Liver (tissue), 9 donors: ENCODE results near the gene PRCC. TPM values are rescaled to one million over a fixed set of nuclear protein-coding genes. Genes with fewer than 3 reads are reported as not detected.
A peak's percentile ranks its signal among the peaks of the same experiment; 100 is the strongest.

Experiments
- DNase-seq: peaks from one replicate; pipeline ENCODE4 v3.0.0-alpha.2; 2017; ENCODE audit warnings: low spot score
- H3K27ac ChIP-seq, 2 donors: one replicate each; pipeline ENCODE4 v1.7.0; 2013; ENCODE audit warnings: inconsistent platforms in 2 of 2, low read length in 2 of 2, control low read depth in 1 of 2, low read depth in 1 of 2, mild to moderate bottlenecking in 1 of 2
- H3K27me3 ChIP-seq, 4 donors: one replicate each; pipeline versions ENCODE4 v1.6.1 to v1.7.0; 2013; ENCODE audit warnings: low read length in 3 of 4, inconsistent platforms in 1 of 4, mild to moderate bottlenecking in 1 of 4, moderate library complexity in 1 of 4; ENCODE audit not compliant: control insufficient read depth in 4 of 4, insufficient read depth in 4 of 4
- H3K36me3 ChIP-seq, 4 donors: one replicate each; pipeline versions ENCODE4 v1.6.1 to v1.7.0; 2013; ENCODE audit warnings: low read length in 3 of 4, mild to moderate bottlenecking in 3 of 4, low read depth in 1 of 4, moderate library complexity in 1 of 4; ENCODE audit not compliant: control insufficient read depth in 4 of 4, insufficient read depth in 3 of 4
- H3K4me1 ChIP-seq, 4 donors: one replicate each; pipeline versions ENCODE4 v1.6.1 to v1.7.0; 2013; ENCODE audit warnings: low read length in 3 of 4, mild to moderate bottlenecking in 3 of 4, moderate library complexity in 1 of 4; ENCODE audit not compliant: control insufficient read depth in 4 of 4, insufficient read depth in 4 of 4
- H3K4me3 ChIP-seq, 3 donors: one replicate each; pipeline versions ENCODE4 v1.6.1 to v1.7.0; 2013; ENCODE audit warnings: low read length in 3 of 3, control low read depth in 1 of 3, low read depth in 1 of 3, mild to moderate bottlenecking in 1 of 3
- H3K9ac ChIP-seq, 2 donors: one replicate each; pipeline ENCODE4 v1.7.0; 2013; ENCODE audit warnings: low read length in 2 of 2, mild to moderate bottlenecking in 2 of 2, moderate library complexity in 2 of 2, control low read depth in 1 of 2, low read depth in 1 of 2
- H3K9me3 ChIP-seq, 4 donors: one replicate each; pipeline versions ENCODE4 v1.6.1 to v1.7.0; 2013; ENCODE audit warnings: low read length in 3 of 4; ENCODE audit not compliant: control insufficient read depth in 4 of 4
- ATF3 ChIP-seq: IDR thresholded peaks from 2 replicates; pipeline ENCODE4 v1.6.1; 2016; ENCODE audit warnings: antibody characterized with exemption
- CTCF ChIP-seq: fragments of 150-350 bp; IDR thresholded peaks from 2 replicates; pipeline ENCODE4 v1.5.1; 2017; ENCODE audit warnings: improper control_type of control experiment, low read depth, low read length; ENCODE audit not compliant: missing input control
- EGR1 ChIP-seq, 2 donors: IDR thresholded peaks; 2 replicates each; pipeline ENCODE4 v1.6.1; 2016 to 2018; ENCODE audit warnings: antibody characterized with exemption in 2 of 2, low read depth in 2 of 2
- FOXA1 ChIP-seq: IDR thresholded peaks from 2 replicates; pipeline ENCODE4 v1.6.1; 2016; ENCODE audit warnings: antibody characterized with exemption
- FOXA2 ChIP-seq: IDR thresholded peaks from 2 replicates; pipeline ENCODE4 v1.6.1; 2016; ENCODE audit warnings: antibody characterized with exemption
- GABPA ChIP-seq, 2 donors: IDR thresholded peaks in 1 of 2; conservative IDR thresholded peaks in 1 of 2; 2 replicates each; pipeline ENCODE4 v1.6.1; 2016; ENCODE audit warnings: antibody characterized with exemption in 2 of 2, mild to moderate bottlenecking in 1 of 2, moderate library complexity in 1 of 2
- HNF4A ChIP-seq, 2 donors: conservative IDR thresholded peaks; 2 replicates each; pipeline ENCODE4 v1.6.1; 2016; ENCODE audit warnings: antibody characterized with exemption in 2 of 2, mild to moderate bottlenecking in 2 of 2
- HNF4G ChIP-seq: IDR thresholded peaks from 2 replicates; pipeline ENCODE4 v1.6.1; 2016; ENCODE audit warnings: antibody characterized with exemption
- JUND ChIP-seq, 2 donors: IDR thresholded peaks; 2 replicates each; pipeline ENCODE4 v1.6.1; 2016; ENCODE audit warnings: antibody characterized with exemption in 2 of 2
- MAX ChIP-seq: IDR thresholded peaks from 2 replicates; pipeline ENCODE4 v1.6.1; 2016; ENCODE audit warnings: antibody characterized with exemption
- NR2F2 ChIP-seq: IDR thresholded peaks from 2 replicates; pipeline ENCODE4 v1.6.1; 2016; ENCODE audit warnings: antibody characterized with exemption
- RAD21 ChIP-seq, 2 donors: IDR thresholded peaks; 2 replicates each; pipeline ENCODE4 v1.6.1; 2016; ENCODE audit warnings: antibody characterized with exemption in 2 of 2, mild to moderate bottlenecking in 2 of 2
- REST ChIP-seq: IDR thresholded peaks from 2 replicates; pipeline ENCODE4 v1.6.1; 2016; ENCODE audit warnings: antibody characterized with exemption, mild to moderate bottlenecking
- RXRA ChIP-seq, 2 donors: IDR thresholded peaks; 2 replicates each; pipeline ENCODE4 v1.6.1; 2017 to 2018; ENCODE audit warnings: antibody characterized with exemption in 2 of 2, mild to moderate bottlenecking in 1 of 2
- SP1 ChIP-seq: IDR thresholded peaks from 2 replicates; pipeline ENCODE4 v1.6.1; 2018; ENCODE audit warnings: antibody characterized with exemption, mild to moderate bottlenecking
- TAF1 ChIP-seq: conservative IDR thresholded peaks from 2 replicates; pipeline ENCODE4 v1.6.1; 2016; ENCODE audit warnings: antibody characterized with exemption, mild to moderate bottlenecking
- YY1 ChIP-seq: IDR thresholded peaks from 2 replicates; pipeline ENCODE4 v1.6.1; 2016; ENCODE audit warnings: antibody characterized with exemption, mild to moderate bottlenecking
- ZBTB33 ChIP-seq: IDR thresholded peaks from 2 replicates; pipeline ENCODE4 v1.6.1; 2016; ENCODE audit warnings: antibody characterized with exemption
- WGBS: extraction: QIAGEN DNeasy Blood & Tissue Kit; methylation state at CpG from one replicate; pipeline ENCODE4 v1.1.7; 2013; 5-methylcytosine and 5-hydroxymethylcytosine counted together
- polyA plus RNA-seq, 2 donors: library from polyadenylated mRNA; stranded (reverse) in 1 of 2; unstranded in 1 of 2; fragments of 200-250 nt in 1 of 2; fragments of >200 nt in 1 of 2; fragmentation: Nextera tagmentation in 1 of 2; extraction: Ambion mirVana in 1 of 2; gene quantifications; one replicate each; pipeline versions ENCODE4 v1.2.1 to v1.2.3, GENCODE V29; 2013 to 2015
- total RNA-seq, 2 donors: library from RNA; depleted of rRNA; stranded (reverse); fragments of >200 nt; gene quantifications; one replicate each; pipeline ENCODE4 v1.2.3, GENCODE V29; 2014
- donor health status: healthy.
- donor health status: healthy.
- donor health status: healthy.
- donor health status: healthy.
- donor health status: healthy.

PRCC gene
- total and polyA plus RNA-seq, 4 donors, result 8.8 to 19.3 (median 14.3) TPM

GRCh38 chr1:156728599-156729462 is 38.5 kb upstream of the PRCC start, which contains the start of gene ISG20L2:
TSS of gene ISG20L2 (minus strand) at chr1:156728766. CDS start at chr1:156727652, 1,114 bp downstream.
- Histone ChIP-seq H3K27me3 (no peaks in the 10 kb centered on the region), H3K36me3 (peaks cover 5 to 23% (median 13%) of the 10 kb centered on the region in 4 donors), H3K27ac (peak within 1 kb of the TSS; percentile 89 to 91), H3K9ac (peak within 1 kb of the TSS; percentile 87 to 93), H3K4me3 (peak within 1 kb of the TSS; percentile 84 to 99 (median 99)), H3K4me1 (peaks cover 6 to 37% (median 35%) of the 10 kb centered on the region in 4 donors), H3K9me3 (no peaks in the 10 kb centered on the region)
- TF ChIP-seq ZBTB33, result no peak
- TF ChIP-seq TAF1, result no peak
- peak; percentile 52 for TF ChIP-seq SP1
- TF ChIP-seq JUND (IDR thresholded peaks at IDR 0.05), result no peak
- no peak for TF ChIP-seq HNF4G
- TF ChIP-seq MAX, result peak; percentile 59
- TF ChIP-seq GABPA (IDR thresholded peaks at IDR 0.05 in 1 of 2, conservative IDR thresholded peaks at IDR 0.05 in 1 of 2), result peak; percentile 73 to 89
- no peak for TF ChIP-seq FOXA2
- TF ChIP-seq NR2F2, result peak; percentile 30
- TF ChIP-seq FOXA1, result no peak
- peak in 1 of 2 donors; percentile 29 for TF ChIP-seq HNF4A (conservative IDR thresholded peaks at IDR 0.05)
- TF ChIP-seq RAD21 (IDR thresholded peaks at IDR 0.05), result peak in 1 of 2 donors; percentile 13
- no peak for TF ChIP-seq ATF3
- peak in 1 of 2 donors; percentile 16 for TF ChIP-seq RXRA (IDR thresholded peaks at IDR 0.05)
- no peak for TF ChIP-seq CTCF
- peak in 1 of 2 donors; percentile 62 for TF ChIP-seq EGR1 (IDR thresholded peaks at IDR 0.05; ENCODE audit: low read depth in 2 of 2)
- no peak for TF ChIP-seq YY1
- TF ChIP-seq REST, result no peak
- WGBS, result 2% methylated on average over 57 of the region's 57 CpGs
- peak; percentile 89 for DNase-seq
